ENCODE data around the gene FCN2.

FCN2 gene

GRCh38 chr9:134895908-134896833, 15.6 kb downstream of the FCN2 start (continued):
- TF ChIP-seq ZSCAN4 (tag by site-specific recombination; IDR thresholded peaks at IDR 0.05), result peak; percentile 33
- peak; percentile 73 for TF ChIP-seq ZNF24 (tag by site-specific recombination; IDR thresholded peaks at IDR 0.05)
- TF ChIP-seq ZNF350 (tag by site-specific recombination; IDR thresholded peaks at IDR 0.05), result 0 out of 2 replicates have a peak, but pooled peaks have one; percentile 26
- peak; percentile 79 for TF ChIP-seq ZBTB44 (tag by site-specific recombination; IDR thresholded peaks at IDR 0.05)
- 0 out of 2 replicates have a peak, but pooled peaks have one; percentile 10 for TF ChIP-seq ZNF16 (tag by site-specific recombination; IDR thresholded peaks at IDR 0.05; ENCODE audit: low read depth)
- peak; percentile 71 for TF ChIP-seq ZBTB8A (tag by site-specific recombination; IDR thresholded peaks at IDR 0.05)
- no peak for TF ChIP-seq ZNF211 (tag by site-specific recombination; IDR thresholded peaks at IDR 0.05; ENCODE audit: low read depth)
- TF ChIP-seq RBAK (tag by site-specific recombination; IDR thresholded peaks at IDR 0.05), result no peak
- TF ChIP-seq TSHZ1 (tag by site-specific recombination; IDR thresholded peaks at IDR 0.05; ENCODE audit: borderline replicate concordance), result peak; percentile 63; the same call in 1 of the 2 replicates
- peak; percentile 65 for TF ChIP-seq ZNF843 (tag by site-specific recombination; IDR thresholded peaks at IDR 0.05)
- peak; percentile 23; the same call in 1 of the 2 replicates for TF ChIP-seq PRDM4 (tag by site-specific recombination; IDR thresholded peaks at IDR 0.05)
- TF ChIP-seq MZF1 (tag by site-specific recombination; IDR thresholded peaks at IDR 0.05; ENCODE audit: borderline replicate concordance), result no peak
- 0 out of 2 replicates have a peak, but pooled peaks have one; percentile 43 for TF ChIP-seq MYNN (tag by site-specific recombination; IDR thresholded peaks at IDR 0.05; ENCODE audit: borderline replicate concordance)
- no peak for TF ChIP-seq HIC1 (tag by site-specific recombination; IDR thresholded peaks at IDR 0.05)
- no peak for TF ChIP-seq KLF1 (tag by site-specific recombination; IDR thresholded peaks at IDR 0.05)
- TF ChIP-seq AEBP2 (tag by site-specific recombination; IDR thresholded peaks at IDR 0.05; ENCODE audit: borderline replicate concordance), result no peak
- no peak for TF ChIP-seq ZNF596 (tag by site-specific recombination; IDR thresholded peaks at IDR 0.05)
- TF ChIP-seq SP3 (tag by site-specific recombination; IDR thresholded peaks at IDR 0.05), result no peak
- TF ChIP-seq ZNF549 (tag by site-specific recombination; IDR thresholded peaks at IDR 0.05), result no peak
- TF ChIP-seq ZNF704 (tag by site-specific recombination; IDR thresholded peaks at IDR 0.05), result no peak
- no peak for TF ChIP-seq ZNF404 (tag by site-specific recombination; IDR thresholded peaks at IDR 0.05)
- TF ChIP-seq ZNF19 (tag by site-specific recombination; IDR thresholded peaks at IDR 0.05; ENCODE audit: low read depth), result no peak
- TF ChIP-seq GFI1B (tag by site-specific recombination; IDR thresholded peaks at IDR 0.05), result peak; percentile 14; the same call in 1 of the 2 replicates
- 0 out of 2 replicates have a peak, but pooled peaks have one; percentile 28 for TF ChIP-seq HOXD13 (CRISPR knock-in tag; IDR thresholded peaks at IDR 0.05; ENCODE audit: borderline replicate concordance)

All from HEK293 (cell line).